HG02678 (cell line): Measurements from ENCODE around the gene DRG1.
"Not testable (repeated sequence)": the region's sequence is repeated elsewhere in the genome, so short reads cannot be mapped to it uniquely, and the experiment has no call there.

Source experiments
- ATAC-seq: cut with Tn5 transposase; IDR thresholded peaks from one replicate; pipeline ENCODE4 v1.9.1; 2021; ENCODE audit warnings: mild to moderate bottlenecking, moderate library complexity; ENCODE audit not compliant: unreplicated experiment

DRG1 gene, protein sequence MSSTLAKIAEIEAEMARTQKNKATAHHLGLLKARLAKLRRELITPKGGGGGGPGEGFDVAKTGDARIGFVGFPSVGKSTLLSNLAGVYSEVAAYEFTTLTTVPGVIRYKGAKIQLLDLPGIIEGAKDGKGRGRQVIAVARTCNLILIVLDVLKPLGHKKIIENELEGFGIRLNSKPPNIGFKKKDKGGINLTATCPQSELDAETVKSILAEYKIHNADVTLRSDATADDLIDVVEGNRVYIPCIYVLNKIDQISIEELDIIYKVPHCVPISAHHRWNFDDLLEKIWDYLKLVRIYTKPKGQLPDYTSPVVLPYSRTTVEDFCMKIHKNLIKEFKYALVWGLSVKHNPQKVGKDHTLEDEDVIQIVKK

DNA sequence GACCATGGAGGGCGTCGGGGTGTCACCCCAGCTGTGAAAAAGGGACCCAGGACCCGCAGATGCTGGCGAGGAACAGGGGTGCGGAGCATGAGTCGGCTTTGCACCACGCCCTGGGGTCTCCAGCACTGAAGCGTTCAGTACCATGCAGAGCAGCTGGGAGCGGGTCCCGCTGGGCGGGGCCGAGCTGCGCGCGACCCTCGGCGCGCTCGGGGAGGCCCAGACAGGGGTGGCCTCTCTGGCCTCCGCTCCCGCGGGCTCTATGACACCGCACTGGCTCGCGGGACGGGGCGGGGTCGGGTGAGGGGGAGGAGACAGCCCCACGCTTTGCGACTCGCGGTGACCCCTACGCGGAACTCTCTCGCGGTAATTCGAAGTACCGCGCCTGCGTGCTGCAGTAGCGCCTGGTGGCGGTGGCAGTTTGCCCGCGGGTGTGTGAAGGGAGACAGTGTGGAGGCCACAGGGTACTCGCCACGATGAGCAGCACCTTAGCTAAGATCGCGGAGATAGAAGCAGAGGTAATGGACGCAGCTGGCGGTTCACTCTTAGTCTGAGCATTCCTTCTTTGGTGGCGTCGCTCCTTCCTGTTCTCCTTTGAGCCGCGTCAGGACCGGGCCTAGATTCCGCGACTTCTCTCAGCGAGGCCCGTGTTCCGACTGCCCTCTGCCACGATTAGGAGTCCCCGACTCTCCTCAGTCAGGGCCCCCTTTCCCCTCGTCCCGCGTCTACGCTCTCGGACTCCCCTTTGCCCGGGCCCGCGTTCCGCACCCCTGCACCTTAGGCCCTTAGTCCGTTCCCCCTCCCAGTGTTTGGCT is at the start of gene DRG1:
DRG1 (plus strand) TSS at position 394 of the 812 bp plus-strand sequence; CDS start at position 474, 80 bp downstream.
- ATAC-seq: peak; percentile 99

DNA sequence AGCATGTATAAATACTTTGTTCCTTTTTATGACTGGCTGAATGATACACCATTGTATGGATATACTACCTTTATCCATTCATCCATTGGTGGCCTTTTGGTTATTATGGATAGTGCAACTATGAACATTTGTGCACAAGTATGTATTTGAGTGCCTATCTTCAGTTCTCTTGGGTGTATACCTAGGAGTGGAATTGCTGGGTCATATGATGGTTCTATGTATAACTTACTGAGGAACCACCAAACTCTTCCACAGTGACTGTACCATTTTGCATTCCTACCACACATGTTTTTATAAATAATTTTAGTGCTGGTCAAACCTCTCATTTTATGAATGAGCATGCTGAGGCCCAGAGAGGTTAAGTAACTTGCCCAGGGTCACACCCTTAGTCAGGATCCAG is 49.4 kb upstream of the DRG1 start:
- no peak for ATAC-seq

DNA sequence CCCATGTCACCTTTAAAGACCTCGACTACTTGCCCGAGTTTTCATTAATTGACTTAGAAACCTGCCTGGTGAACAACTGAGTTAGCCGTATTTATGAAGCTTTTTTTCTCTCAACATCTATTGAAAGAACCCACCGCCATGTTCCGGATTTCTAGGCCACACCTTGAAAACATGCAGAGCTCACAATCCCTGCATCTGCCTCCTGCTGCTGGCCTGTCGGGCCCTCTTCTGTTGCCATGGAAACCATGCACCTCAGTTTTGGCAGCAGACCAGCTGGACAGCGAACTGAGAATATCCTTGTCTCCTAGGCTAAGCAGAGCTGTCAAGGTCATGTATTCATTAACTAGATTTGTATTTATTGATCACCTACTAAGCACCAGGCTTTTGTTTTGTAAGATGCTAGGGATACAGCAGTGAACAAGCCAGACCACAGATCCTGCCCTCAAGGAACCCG is 49.0 kb upstream of the DRG1 start:
- ATAC-seq: no peak

DNA sequence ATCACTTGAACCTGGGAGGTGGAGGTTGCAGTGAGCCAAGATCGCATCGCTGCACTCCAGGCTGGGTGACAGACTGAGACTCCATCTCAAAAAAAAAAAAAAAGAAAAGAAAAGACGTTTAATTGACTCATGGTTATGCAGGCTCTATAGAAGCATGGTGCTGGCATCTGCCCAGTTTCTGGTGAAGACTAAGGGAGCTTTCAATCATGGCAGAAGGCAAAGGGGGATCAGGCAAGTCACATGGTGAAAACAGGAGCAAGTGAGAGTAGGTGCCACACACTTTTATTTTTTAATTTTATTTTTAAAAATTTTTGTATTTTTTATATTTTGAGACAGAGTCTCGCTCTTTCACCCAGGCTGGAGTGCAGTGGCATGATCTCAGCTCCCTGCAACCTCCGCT is 44.9 kb upstream of the DRG1 start:
- no peak for ATAC-seq

DNA sequence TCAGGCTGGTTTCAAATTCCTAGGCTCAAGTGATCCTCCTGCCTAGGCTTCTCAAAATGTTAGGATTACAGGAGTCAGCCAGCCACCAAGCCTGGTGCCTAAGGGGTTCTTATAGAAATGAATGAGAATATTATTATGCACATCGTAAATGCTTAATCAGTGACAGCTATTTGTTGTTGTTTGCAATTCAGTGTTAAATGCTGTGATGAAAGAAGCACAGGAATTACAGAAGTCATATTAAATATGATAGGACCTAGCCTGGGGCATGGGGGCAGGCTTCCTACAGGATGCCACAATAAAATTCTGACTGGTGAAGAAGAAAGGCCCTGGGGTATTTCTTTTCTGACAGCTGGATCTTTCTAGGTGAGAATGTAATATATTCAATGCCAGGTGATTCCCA is 39.4 kb upstream of the DRG1 start:
- ATAC-seq: no peak

DNA sequence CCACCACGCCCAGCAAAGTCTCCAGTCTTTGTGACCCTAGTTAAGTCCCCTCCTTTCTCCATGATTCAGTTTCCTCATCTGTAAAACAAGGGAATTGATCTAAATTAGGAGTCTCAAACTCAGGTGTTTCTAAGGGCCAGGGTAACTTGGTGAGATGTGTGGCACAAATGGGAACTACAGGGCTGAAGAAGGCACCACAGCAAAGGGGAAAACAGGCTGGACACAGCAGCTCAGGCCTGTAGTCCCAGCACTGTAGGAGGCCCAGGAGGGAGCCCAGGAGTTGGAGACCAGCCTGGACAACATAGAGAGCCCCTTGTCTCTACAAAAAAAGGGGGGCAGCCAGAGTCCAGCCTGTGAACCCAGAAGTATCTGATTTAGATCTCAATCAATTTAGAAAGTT is 37.7 kb upstream of the DRG1 start:
- ATAC-seq: no peak

DNA sequence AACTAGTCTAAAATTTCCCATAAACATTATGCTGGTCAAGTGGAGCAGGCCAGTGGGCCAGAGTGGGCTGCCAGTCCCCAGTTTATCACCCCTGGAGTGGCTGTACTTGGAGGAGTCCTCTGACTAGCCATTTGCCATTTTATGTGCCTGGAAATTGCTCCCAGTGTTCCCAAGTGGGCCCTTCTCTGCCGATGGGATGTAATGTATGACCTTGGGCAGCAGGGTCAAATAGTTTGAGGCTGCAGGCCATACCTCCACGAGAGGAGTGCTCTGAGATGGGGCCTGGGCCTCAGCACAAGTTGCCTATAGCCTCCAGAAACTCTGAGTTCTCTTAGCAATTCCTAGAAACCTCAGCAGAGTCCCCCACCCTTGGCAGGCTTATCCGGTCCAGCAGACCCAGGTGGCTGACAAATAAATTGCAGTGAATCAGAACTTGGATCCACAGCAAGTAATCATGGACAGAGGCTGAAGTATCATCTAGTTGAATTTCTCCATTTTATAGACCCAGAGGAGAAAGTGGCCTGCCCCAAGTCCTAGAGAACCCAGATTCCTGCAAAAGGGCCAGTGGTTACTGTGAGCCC is 35.4 kb upstream of the DRG1 start:
- ATAC-seq: no peak

DNA sequence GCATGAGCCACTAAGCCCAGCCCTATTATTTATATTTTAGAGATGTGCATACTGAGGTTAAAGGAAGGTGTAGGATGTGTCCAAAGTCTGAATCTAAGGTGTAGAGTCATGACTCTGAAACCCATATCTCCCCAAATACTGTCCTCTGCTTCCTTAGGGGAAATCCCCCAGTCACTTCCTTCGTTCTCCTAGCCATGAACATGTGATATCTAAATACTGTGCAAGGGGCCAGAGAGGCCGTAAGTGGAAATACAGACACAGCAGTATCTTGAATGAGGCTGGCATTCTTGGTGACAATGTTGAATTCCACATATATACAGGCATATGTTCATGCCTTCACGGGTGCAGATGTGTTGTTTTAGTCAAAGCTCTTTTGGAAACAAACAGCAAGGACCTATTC is 32.0 kb upstream of the DRG1 start:
- no peak for ATAC-seq

DNA sequence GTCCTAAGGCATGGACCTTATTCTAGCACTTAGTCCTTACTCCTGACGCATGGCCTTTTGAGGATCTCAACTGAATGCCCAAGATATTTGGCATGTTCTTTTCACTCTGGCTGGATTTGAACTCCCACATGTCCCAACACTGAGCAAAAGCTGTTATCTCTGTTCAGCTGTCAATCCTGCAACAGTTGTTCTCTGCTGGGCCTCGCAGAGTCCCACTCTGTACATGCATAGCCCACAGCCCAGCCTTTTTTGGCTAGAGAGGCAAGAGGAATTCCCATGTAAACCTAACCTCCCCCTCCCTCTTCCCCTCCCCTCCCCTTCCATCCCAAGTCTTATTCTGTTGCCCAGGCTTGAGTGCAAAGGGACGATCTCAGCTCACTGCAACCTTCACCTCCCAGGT is 21.8 kb upstream of the DRG1 start:
- ATAC-seq: no peak

DNA sequence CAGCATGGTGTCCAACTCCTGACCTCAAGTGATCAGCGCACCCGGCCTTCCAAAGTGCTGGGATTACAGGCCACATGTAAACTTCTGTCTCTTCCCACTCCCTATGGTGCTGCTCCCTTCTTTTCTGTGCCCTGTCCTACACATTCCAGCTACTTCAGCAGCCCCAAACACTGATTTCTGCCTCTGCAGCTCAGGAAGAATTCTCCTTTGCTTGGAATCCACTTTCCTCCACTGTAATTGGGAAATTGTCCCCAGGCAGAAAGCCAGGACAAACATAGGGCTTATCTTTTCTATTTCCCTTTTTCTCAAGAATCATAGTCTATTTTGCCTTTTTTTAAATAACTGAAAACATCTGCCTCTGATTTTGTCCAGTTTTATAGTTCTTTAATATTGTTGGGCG is 21.3 kb upstream of the DRG1 start:
- ATAC-seq: no peak

DNA sequence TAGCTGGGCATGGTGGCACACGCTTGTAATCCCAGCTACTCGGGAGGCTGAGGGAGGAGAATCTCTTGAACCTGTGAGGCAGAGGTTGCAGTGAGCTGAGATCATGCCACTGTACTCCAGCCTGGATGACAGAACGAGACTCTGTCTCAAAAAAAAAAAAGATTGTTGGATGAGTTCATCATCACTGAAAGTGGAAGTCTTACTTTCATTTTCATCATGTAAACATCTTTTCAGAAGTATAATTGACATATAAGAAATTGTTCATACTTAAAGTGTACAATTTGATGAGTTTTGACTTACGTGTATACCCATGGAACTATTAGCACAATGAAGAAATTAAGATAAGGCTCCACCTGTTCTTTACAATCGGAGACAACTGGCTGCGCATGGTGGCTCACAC is 20.8 kb upstream of the DRG1 start:
- not testable (repeated sequence) for ATAC-seq

DNA sequence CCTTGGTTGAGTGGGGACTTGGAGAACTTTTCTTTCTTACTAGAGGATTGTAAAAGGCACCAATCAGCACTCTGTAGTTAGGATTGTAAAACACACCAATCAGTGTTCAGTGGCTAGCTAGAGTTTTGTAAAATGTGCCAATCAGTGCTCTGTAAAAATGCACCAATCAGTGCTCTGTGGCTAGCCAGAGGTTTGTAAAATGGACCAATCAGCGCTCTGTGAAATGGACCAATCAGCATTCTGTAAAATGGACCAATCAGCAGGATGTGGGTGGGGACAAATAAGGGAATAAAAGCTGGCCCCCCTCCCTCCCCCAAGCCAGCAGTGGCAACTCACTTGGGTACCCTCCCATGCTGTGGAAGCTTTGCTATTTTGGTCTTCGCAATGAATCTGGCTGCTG is 5.5 kb upstream of the DRG1 start:
- ATAC-seq: no peak

DNA sequence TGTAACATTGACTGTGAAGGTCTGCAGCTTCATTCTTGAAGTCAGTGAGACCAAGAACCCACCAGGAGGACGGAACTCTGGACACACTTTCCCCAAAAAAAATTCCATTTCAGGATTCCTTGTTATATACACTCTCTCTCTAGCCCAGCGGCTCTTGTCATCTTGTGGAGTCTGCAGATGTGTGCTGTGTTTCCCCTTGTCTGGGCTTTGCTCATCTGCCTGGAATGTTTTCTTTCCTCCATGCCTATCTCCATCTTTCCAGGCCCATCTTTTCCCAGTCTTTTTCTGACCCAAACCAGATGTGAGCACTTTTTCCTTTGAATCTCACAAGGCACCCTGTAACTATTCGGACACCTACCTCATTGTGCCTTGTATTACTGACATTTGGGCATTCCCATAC is 5.1 kb upstream of the DRG1 start:
- ATAC-seq: no peak

DNA sequence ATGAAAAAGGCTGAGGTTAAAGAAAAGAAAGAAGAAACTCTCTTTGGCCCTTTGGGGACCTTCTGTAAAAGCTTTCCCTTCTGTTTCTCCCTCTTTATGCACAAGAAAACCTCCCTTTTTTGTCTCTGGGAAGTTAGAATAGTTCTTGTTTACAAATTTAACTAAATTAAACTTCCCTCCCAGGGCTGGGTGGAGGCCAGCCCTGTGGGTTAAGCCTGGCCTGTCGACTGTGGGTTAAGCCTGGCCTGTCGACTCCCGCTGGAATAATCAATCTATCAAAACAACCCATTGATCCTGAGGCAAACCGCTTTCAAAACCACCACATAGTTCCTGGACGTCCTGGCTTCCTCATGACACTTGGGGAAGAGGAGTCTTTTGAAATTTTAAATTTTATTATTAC is 1.2 kb upstream of the DRG1 start:
- no peak for ATAC-seq

DNA sequence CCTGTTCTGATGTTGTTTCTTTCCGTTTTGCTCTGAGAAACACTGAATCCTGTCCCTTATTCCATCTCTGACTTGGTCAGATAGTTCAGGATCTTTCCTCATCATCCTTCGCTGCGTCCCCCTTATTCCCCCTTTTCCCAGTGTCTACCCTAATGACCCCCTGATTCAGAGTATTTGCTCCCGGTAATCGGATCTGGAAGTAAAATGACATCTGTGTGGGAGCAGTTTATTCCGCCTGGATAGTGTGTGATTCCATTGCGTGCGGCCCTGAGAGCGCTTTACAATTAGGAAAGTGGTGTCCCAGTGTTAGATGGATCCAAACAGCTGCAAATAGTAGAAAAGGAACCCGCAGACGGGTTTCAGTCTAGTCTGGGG is 606 bp downstream of the DRG1 start:
- ATAC-seq: no peak

DNA sequence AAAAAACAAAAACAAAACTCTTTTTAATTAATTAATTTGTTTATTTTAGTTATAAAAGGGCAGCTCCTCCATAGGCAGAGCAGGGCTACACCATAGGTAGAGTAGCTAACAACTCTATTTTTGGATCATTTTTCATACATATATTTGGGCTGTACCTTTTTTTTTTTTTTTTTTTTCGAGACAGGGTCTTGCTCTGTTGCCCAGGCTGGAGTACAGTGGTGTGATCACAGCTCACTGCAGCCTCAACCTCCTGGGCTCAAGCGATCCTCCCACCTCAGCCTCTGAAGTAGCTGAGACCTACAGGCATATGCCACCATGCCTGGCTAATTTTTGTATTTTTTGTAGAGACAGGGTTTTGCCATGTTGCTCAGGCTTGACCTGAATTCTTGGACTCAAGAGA is 2.9 kb downstream of the DRG1 start:
- not testable (repeated sequence) for ATAC-seq

DNA sequence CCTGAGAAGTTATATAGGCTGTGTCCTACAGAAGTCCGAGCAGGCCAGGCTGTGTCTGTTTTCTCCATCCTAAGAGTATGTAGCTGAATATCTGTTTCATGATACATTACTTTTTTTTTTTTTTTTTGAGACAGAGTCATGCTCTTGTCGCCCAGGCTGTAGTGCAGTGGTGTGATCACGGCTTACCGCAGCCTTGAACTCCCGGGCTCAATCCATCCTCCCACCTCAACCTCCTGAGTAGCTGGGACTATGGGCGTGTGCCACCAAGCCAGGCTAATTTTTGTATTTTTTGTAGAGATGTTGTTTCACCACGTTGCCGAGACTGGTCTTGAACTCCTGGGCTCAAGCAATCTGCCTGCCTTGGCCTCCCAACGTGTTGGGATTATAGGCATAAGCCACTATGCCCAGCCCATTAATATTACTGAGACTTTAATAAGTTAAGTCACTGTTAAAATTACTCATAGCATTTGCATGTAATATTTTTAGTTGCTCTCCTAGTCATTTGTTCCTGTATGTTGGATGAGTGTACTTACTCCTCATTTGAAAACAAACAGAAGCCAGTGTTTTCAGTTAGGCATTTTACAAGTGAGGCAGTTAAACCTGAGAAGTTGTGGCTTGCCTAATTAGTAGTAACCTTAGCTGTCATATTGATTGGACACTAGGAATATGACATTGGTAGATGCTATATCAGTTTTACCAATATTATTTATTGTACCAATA is 26.1 kb downstream of the DRG1 start:
- no peak for ATAC-seq

DNA sequence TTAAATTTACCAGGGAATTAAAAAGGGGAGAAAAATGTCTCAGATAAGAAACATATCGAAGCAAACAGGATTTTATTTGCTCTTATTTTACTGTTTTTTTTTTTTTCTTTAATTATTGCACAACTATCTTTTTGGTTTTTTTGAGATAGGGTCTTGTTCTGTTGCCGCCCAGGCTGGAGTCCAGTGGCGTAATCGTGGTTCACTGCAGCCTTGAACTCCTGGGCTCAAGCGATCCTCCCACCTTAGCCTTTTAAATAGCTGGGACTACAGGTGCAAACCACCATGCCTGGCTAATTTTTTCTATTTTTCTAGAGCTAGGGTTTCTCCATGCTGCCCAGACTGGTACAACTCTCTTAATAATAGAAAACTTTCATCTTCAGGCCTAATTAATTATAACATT is 32.5 kb downstream of the DRG1 start:
- ATAC-seq: no peak

DNA sequence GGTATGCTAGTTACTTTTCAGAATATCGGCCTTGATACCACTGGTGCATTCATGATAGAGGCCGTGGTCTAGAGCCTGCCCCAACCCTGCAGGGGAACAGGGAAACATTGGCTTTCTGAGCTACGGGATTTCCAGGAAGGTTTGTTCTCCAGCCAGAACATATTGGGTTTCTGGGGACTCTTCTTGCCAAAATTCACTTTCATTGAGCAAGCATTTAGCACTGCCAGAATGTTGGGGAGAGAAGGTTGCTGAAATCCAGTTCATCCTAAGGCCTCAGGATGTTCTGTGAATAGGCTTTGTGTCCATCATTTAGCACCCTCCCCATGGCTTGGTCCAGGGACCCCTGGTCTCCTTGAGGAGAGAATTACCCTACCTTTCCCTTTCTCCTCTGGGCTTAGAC is 36.7 kb downstream of the DRG1 start:
- ATAC-seq: no peak

DNA sequence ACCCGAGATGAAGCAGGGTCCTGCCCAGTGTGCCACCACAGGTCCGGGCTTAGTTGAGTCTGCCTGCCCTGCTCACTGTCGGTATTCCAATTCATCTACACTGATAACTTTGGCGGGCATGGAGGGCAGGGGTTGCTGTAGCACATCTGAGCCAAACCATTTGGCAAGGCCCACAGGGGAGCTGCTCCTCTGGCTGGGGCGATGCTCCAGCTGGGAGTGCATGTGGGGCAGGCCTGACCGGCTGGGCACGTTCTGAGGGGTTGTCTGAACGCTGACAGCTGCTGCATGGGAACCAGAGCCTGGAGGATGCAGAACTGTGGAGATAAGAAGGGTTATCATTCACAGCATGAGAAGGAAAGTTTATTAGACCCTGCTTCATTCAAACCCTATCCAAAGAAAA is 40.4 kb downstream of the DRG1 start:
- no peak for ATAC-seq

DNA sequence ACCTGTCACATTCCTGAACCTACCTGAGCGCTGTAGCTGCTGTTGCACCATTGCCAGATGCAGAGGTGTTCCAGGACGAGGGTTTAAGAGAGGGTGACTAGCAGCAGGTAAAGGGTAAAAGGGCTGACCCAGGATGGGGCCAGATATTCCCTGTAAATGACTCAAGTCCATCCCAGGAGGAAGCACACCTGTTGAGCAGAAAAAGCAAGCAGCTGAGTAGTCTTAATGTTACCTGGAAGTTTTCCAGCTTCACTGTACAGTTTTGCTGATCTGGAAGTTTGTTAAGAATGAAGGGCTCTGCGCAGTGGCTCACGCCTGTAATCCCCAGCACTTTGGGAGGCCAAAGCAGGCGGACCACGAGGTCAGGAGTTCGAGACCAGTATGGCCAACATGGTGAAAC is 41.3 kb downstream of the DRG1 start:
- no peak for ATAC-seq
